HepG2 (cell line): ENCODE measurements around the gene KBTBD2. TPM values are rescaled to one million over a fixed set of nuclear protein-coding genes. Genes with fewer than 3 reads are reported as not detected.
A peak's percentile ranks its signal among the peaks of the same experiment; 100 is the strongest.

Source experiments
- ARID2 ChIP-seq: sonication (generic); formaldehyde crosslinking; IDR thresholded peaks from 2 replicates; pipeline ENCODE4 v1.8.1; 2022; ENCODE audit warnings: mild to moderate bottlenecking, missing genetic modification reagents, borderline replicate concordance
- DMAP1 ChIP-seq: IDR thresholded peaks from 2 replicates; pipeline ENCODE4 v1.6.1; 2016
- HNRNPUL1 ChIP-seq: fragments of 200-400 bp; formaldehyde crosslinking; IDR thresholded peaks from 2 replicates; pipeline ENCODE4 v1.6.1; 2017; ENCODE audit warnings: low read depth, mild to moderate bottlenecking, low read length, moderate library complexity
- NCOA2 ChIP-seq: sonication (generic); formaldehyde crosslinking; IDR thresholded peaks from 2 replicates; pipeline ENCODE4 v1.8.0; 2022; ENCODE audit warnings: inconsistent platforms
- PHF8 ChIP-seq: sonication (generic); formaldehyde crosslinking; IDR thresholded peaks from 2 replicates; pipeline ENCODE4 v1.5.0; 2020; ENCODE audit warnings: missing genetic modification reagents
- PLRG1 ChIP-seq: fragments of 450-650 bp; conservative IDR thresholded peaks from 2 replicates; pipeline ENCODE4 v1.6.1; 2016
- POLR2G ChIP-seq: fragments of 200-400 bp; formaldehyde crosslinking; IDR thresholded peaks from 2 replicates; pipeline ENCODE4 v1.6.1; 2018; ENCODE audit warnings: mild to moderate bottlenecking, low read depth, low read length, moderate library complexity
- RORA ChIP-seq: sonication (generic); formaldehyde crosslinking; IDR thresholded peaks from 2 replicates; pipeline ENCODE4 v1.5.0; 2020; ENCODE audit warnings: mild to moderate bottlenecking, missing genetic modification reagents, moderate library complexity
- SIN3B ChIP-seq: fragments of 150-350 bp; IDR thresholded peaks from 2 replicates; pipeline ENCODE4 v1.6.1; 2014; ENCODE audit warnings: low read length
- SMAD1 ChIP-seq: sonication (generic); formaldehyde crosslinking; IDR thresholded peaks from 2 replicates; pipeline ENCODE4 v1.4.0; 2020; ENCODE audit warnings: missing genetic modification reagents, low read depth, mild to moderate bottlenecking, borderline replicate concordance
- SRSF1 ChIP-seq: fragments of 200-400 bp; formaldehyde crosslinking; optimal IDR thresholded peaks from 2 replicates; pipeline ENCODE3; 2017; ENCODE audit warnings: mild to moderate bottlenecking, low read depth, low read length, moderate library complexity
- SRSF4 ChIP-seq: fragments of 200-400 bp; formaldehyde crosslinking; IDR thresholded peaks from one replicate; pipeline ENCODE4 v1.6.1; 2018; ENCODE audit warnings: mild to moderate bottlenecking, low read depth, low read length, moderate library complexity; ENCODE audit not compliant: poor library complexity, severe bottlenecking
- STAT5B ChIP-seq: sonication (generic); formaldehyde crosslinking; IDR thresholded peaks from 2 replicates; pipeline ENCODE4 v1.4.0; 2020; ENCODE audit warnings: missing genetic modification reagents
- WIZ ChIP-seq: sonication (generic); formaldehyde crosslinking; IDR thresholded peaks from 2 replicates; pipeline ENCODE4 v1.5.1; 2020; ENCODE audit warnings: mild to moderate bottlenecking, missing genetic modification reagents
- YEATS2 ChIP-seq: sonication (generic); formaldehyde crosslinking; IDR thresholded peaks from 2 replicates; pipeline ENCODE4 v1.4.0; 2020; ENCODE audit warnings: missing genetic modification reagents, borderline replicate concordance
- ZNF333 ChIP-seq: sonication (generic); formaldehyde crosslinking; IDR thresholded peaks from 2 replicates; pipeline ENCODE4 v1.4.0; 2020; ENCODE audit warnings: mild to moderate bottlenecking, missing genetic modification reagents, borderline replicate concordance
- ZNF383 ChIP-seq: sonication (generic); formaldehyde crosslinking; IDR thresholded peaks from 2 replicates; pipeline ENCODE4 v1.4.0; 2020; ENCODE audit warnings: missing genetic modification reagents, mild to moderate bottlenecking, borderline replicate concordance
- ZNF572 ChIP-seq: sonication (generic); formaldehyde crosslinking; IDR thresholded peaks from 2 replicates; pipeline ENCODE4 v1.5.1; 2020; ENCODE audit warnings: mild to moderate bottlenecking, missing genetic modification reagents
- ZNF614 ChIP-seq: IDR thresholded peaks from 2 replicates; pipeline ENCODE4 v1.6.1; 2018; ENCODE audit warnings: missing biosample characterization, missing genetic modification reagents, inconsistent platforms, borderline replicate concordance
- polyA plus RNA-seq, 8 experiments: library from polyadenylated mRNA; depleted of rRNA in 3 of 8; stranded (reverse) in 7 of 8; unstranded in 1 of 8; fragments of >200 nt; fragmentation: Illumina TruSeq in 4 of 8; extraction: Trizol in 4 of 8; gene quantifications; 2 replicates each; pipeline versions ENCODE4 v1.2.1 to v1.2.3, GENCODE V29; 2011 to 2016; ENCODE audit warnings: low read depth in 4 of 8, missing spikeins in 1 of 8, mixed read lengths in 1 of 8; ENCODE audit not compliant: insufficient read depth in 1 of 8
- total RNA-seq, 5 experiments: library from RNA; depleted of rRNA; stranded (reverse); fragments of >200 nt; fragmentation: Illumina TruSeq; extraction: Trizol; gene quantifications; 2 replicates each; pipeline ENCODE4 v1.2.3, GENCODE V29; 2016; ENCODE audit warnings: low read depth in 1 of 5
- TF ChIP-seq, protein P1 (sequence below): sonication (generic); formaldehyde crosslinking; IDR thresholded peaks from 2 replicates; pipeline ENCODE4 v1.4.0; 2020; ENCODE audit warnings: low read depth, mild to moderate bottlenecking, missing genetic modification reagents
- TF ChIP-seq, protein P2 (sequence below): sonication (generic); formaldehyde crosslinking; IDR thresholded peaks from 2 replicates; pipeline ENCODE4 v1.8.0; 2022; ENCODE audit warnings: mild to moderate bottlenecking, missing genetic modification reagents; ENCODE audit not compliant: insufficient replicate concordance
- TF ChIP-seq, protein P3 (sequence below): sonication (generic); formaldehyde crosslinking; IDR thresholded peaks from 2 replicates; pipeline ENCODE4 v1.8.1; 2023; ENCODE audit warnings: mild to moderate bottlenecking, inconsistent platforms, moderate library complexity, missing genetic modification reagents, borderline replicate concordance
- TF ChIP-seq, protein P4 (sequence below): sonication (generic); formaldehyde crosslinking; IDR thresholded peaks from 2 replicates; pipeline ENCODE4 v1.5.0; 2020; ENCODE audit warnings: missing genetic modification reagents, mild to moderate bottlenecking, borderline replicate concordance
- TF ChIP-seq, protein P5 (sequence below): IDR thresholded peaks from 2 replicates; pipeline ENCODE4 v1.6.1; 2016; ENCODE audit warnings: missing biosample characterization, missing genetic modification reagents, low read depth

KBTBD2 gene
- total and polyA plus RNA-seq, 2 of the 13 experiments (the other 11 are each of a cell fraction or from before 2014, with no cell fraction given): 24.0 to 25.2 TPM

DNA sequence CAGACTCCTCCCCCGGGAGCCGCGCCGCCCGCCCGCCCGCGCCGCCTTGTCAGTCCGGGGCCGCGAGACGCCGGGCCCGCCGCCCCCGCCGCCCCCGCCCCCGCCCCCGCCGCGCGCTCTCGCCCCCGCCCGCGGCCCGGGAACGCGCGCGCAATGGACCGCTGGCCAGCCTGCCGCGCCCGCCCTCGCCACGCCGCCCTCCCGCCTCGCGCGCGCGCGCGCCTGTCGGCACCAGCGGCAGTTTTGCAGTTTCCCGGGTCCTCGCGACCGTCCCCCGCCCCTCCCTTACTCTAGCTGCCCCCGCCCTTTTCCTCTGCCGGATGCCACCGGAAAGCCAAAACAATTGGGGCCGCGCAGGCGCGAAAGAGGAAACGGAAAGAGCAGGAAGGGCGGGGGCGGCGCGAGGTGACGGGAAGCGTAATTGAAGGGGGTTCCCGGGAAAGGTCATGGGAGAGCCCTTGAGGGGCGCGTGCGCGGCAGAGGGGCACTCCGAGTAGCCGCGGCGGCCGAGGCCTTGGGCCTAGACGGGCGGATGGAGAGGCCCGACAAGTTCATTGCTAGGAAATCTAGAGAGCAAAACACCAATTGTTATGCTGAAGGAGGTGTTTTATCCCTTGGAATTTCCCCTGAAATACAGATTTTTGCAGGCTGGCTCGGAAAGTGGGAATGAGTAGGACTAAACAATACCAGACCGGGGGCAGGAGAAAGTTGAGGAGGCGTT lies 400 bp upstream of the KBTBD2 start (continued):
- TF ChIP-seq, protein P1, sequence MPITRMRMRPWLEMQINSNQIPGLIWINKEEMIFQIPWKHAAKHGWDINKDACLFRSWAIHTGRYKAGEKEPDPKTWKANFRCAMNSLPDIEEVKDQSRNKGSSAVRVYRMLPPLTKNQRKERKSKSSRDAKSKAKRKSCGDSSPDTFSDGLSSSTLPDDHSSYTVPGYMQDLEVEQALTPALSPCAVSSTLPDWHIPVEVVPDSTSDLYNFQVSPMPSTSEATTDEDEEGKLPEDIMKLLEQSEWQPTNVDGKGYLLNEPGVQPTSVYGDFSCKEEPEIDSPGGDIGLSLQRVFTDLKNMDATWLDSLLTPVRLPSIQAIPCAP: no peak
- TF ChIP-seq SRSF1 (no peak), DMAP1 (peak; percentile 93), ZNF333 (CRISPR knock-in tag) (no peak), ZNF614 (CRISPR knock-in tag) (no peak), ZNF383 (no peak), PLRG1 (no peak), SRSF4 (no peak), SMAD1 (CRISPR knock-in tag) (no peak), STAT5B (CRISPR knock-in tag) (no peak), ZNF572 (no peak), PHF8 (CRISPR knock-in tag) (peak; percentile 88), SIN3B (no peak), NCOA2 (peak; percentile 13; the same call in 1 of the 2 replicates), RORA (CRISPR knock-in tag) (no peak), WIZ (CRISPR knock-in tag) (no peak), HNRNPUL1 (no peak), YEATS2 (peak; percentile 44; the same call in 1 of the 2 replicates), ARID2 (CRISPR knock-in tag) (no peak), POLR2G (peak; percentile 89)
- TF ChIP-seq, protein P2, sequence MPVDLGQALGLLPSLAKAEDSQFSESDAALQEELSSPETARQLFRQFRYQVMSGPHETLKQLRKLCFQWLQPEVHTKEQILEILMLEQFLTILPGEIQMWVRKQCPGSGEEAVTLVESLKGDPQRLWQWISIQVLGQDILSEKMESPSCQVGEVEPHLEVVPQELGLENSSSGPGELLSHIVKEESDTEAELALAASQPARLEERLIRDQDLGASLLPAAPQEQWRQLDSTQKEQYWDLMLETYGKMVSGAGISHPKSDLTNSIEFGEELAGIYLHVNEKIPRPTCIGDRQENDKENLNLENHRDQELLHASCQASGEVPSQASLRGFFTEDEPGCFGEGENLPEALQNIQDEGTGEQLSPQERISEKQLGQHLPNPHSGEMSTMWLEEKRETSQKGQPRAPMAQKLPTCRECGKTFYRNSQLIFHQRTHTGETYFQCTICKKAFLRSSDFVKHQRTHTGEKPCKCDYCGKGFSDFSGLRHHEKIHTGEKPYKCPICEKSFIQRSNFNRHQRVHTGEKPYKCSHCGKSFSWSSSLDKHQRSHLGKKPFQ (CRISPR knock-in tag): no peak
- TF ChIP-seq, protein P3, sequence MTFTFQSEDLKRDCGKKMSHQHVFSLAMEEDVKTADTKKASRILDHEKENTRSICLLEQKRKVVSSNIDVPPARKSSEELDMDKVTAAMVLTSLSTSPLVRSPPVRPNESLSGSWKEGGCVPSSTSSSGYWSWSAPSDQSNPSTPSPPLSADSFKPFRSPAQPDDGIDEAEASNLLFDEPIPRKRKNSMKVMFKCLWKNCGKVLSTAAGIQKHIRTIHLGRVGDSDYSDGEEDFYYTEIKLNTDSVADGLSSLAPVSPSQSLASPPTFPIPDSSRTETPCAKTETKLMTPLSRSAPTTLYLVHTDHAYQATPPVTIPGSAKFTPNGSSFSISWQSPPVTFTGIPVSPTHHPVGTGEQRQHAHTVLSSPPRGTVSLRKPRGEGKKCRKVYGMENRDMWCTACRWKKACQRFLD (CRISPR knock-in tag): no peak
- TF ChIP-seq, protein P4, sequence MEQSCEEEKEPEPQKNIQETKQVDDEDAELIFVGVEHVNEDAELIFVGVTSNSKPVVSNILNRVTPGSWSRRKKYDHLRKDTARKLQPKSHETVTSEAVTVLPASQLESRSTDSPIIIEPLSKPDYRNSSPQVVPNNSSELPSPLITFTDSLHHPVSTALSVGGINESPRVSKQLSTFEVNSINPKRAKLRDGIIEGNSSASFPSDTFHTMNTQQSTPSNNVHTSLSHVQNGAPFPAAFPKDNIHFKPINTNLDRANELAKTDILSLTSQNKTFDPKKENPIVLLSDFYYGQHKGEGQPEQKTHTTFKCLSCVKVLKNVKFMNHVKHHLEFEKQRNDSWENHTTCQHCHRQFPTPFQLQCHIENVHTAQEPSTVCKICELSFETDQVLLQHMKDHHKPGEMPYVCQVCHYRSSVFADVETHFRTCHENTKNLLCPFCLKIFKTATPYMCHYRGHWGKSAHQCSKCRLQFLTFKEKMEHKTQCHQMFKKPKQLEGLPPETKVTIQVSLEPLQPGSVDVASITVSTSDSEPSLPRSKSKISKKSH (CRISPR knock-in tag): 0 out of 2 replicates have a peak, but pooled peaks have one; percentile 24
- TF ChIP-seq, protein P5, sequence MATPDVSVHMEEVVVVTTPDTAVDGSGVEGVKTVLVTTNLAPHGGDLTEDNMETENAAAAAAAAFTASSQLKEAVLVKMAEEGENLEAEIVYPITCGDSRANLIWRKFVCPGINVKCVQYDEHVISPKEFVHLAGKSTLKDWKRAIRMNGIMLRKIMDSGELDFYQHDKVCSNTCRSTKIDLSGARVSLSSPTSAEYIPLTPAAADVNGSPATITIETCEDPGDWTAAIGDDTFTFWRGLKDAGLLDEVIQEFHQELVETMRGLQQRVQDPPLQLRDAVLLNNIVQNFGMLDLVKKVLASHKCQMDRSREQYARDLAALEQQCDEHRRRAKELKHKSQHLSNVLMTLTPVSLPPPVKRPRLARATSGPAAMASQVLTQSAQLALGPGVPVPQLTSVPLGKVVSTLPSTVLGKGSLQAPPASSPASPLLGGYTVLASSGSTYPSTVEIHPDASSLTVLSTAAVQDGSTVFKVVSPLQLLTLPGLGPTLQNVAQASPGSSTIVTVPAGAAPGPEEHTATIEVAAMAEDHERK (CRISPR knock-in tag): peak; percentile 42
